Neutrophil (primary cell): Measurements from ENCODE around the gene ELMO2.

ENCODE experiments used
- H3K27ac ChIP-seq: fragments of 200-600 bp; sonication (generic); 2 replicates; pipeline ENCODE4 v1.5.1; 2016; ENCODE audit warnings: mild to moderate bottlenecking, moderate library complexity
- H3K27me3 ChIP-seq: fragments of 200-600 bp; sonication (generic); 2 replicates; pipeline ENCODE4 v1.6.0; 2016; ENCODE audit warnings: mild to moderate bottlenecking
- H3K36me3 ChIP-seq: fragments of 200-600 bp; sonication (generic); 2 replicates; pipeline ENCODE4 v1.5.1; 2017
- H3K4me1 ChIP-seq, 2 experiments: fragments of 200-600 bp in 1 of 2; sonication (generic) in 1 of 2; 1 replicate in 1 of 2; 2 replicates in 1 of 2; pipeline versions ENCODE4 v1.5.1 to v1.6.1; 2013 to 2016; ENCODE audit warnings: low read depth in 1 of 2, low read length in 1 of 2, mild to moderate bottlenecking in 1 of 2, moderate library complexity in 1 of 2; ENCODE audit not compliant: control insufficient read depth in 1 of 2, insufficient read depth in 1 of 2
- H3K4me3 ChIP-seq, 2 experiments: fragments of 200-600 bp in 1 of 2; sonication (generic) in 1 of 2; 1 replicate in 1 of 2; 2 replicates in 1 of 2; pipeline ENCODE4 v1.5.1; 2013 to 2016; ENCODE audit warnings: low read depth in 1 of 2, low read length in 1 of 2, mild to moderate bottlenecking in 1 of 2, moderate library complexity in 1 of 2
- H3K9me3 ChIP-seq: fragments of 200-600 bp; sonication (generic); 2 replicates; pipeline ENCODE4 v1.5.1; 2016
- CTCF ChIP-seq: fragments of 200-600 bp; sonication (generic); IDR thresholded peaks from 2 replicates; pipeline ENCODE4 v1.5.1; 2016; ENCODE audit warnings: antibody characterized with exemption

ELMO2 gene

GRCh38 chr20:46435146-46435545 is 28.7 kb upstream of the ELMO2 start:
- H3K9me3 ChIP-seq = no peaks in the 10 kb centered on the region
- H3K4me1 ChIP-seq = no peaks in the 10 kb centered on the region
- H3K27ac ChIP-seq = no peak overlapping the region
- H3K4me3 ChIP-seq = no peak overlapping the region
- H3K27me3 ChIP-seq = peaks cover 26% of the 10 kb centered on the region
- no peaks in the 10 kb centered on the region for H3K36me3 ChIP-seq
- no peak for TF ChIP-seq CTCF

- H3K36me3 ChIP-seq = no peaks in the 10 kb centered on the region
- no peak for TF ChIP-seq CTCF
- H3K27me3 ChIP-seq = peaks cover 32% of the 10 kb centered on the region
- no peak overlapping the region for H3K27ac ChIP-seq
- no peaks in the 10 kb centered on the region for H3K9me3 ChIP-seq
- no peak overlapping the region for H3K4me3 ChIP-seq
- no peaks in the 10 kb centered on the region for H3K4me1 ChIP-seq
Measured at GRCh38 chr20:46434597-46434996, 28.2 kb upstream of the ELMO2 start.

GRCh38 chr20:46433051-46433450 is 26.6 kb upstream of the ELMO2 start:
- no peaks in the 10 kb centered on the region for H3K4me1 ChIP-seq
- no peaks in the 10 kb centered on the region for H3K36me3 ChIP-seq
- H3K27ac ChIP-seq = no peak overlapping the region
- peaks cover 47% of the 10 kb centered on the region for H3K27me3 ChIP-seq
- H3K4me3 ChIP-seq = no peak overlapping the region
- no peak for TF ChIP-seq CTCF
- no peaks in the 10 kb centered on the region for H3K9me3 ChIP-seq

- Histone ChIP-seq H3K4me3 (no peak overlapping the region), H3K27ac (no peak overlapping the region), H3K36me3 (no peaks in the 10 kb centered on the region), H3K9me3 (no peaks in the 10 kb centered on the region), H3K4me1 (no peaks in the 10 kb centered on the region), H3K27me3 (peaks cover 66% of the 10 kb centered on the region)
- TF ChIP-seq CTCF = no peak
Measured at GRCh38 chr20:46430921-46431712, 24.7 kb upstream of the ELMO2 start.

GRCh38 chr20:46427384-46427783 is 21.0 kb upstream of the ELMO2 start:
- H3K27me3 ChIP-seq = peaks cover 85% of the 10 kb centered on the region
- H3K4me1 ChIP-seq = no peaks in the 10 kb centered on the region
- no peaks in the 10 kb centered on the region for H3K9me3 ChIP-seq
- TF ChIP-seq CTCF = no peak
- H3K36me3 ChIP-seq = no peaks in the 10 kb centered on the region
- H3K27ac ChIP-seq = no peak overlapping the region
- no peak overlapping the region for H3K4me3 ChIP-seq
